GM19452 (cell line): Measurements from ENCODE around the gene CAVIN3.

Source experiments
- ATAC-seq: cut with Tn5 transposase; IDR thresholded peaks from one replicate; pipeline ENCODE4 v1.9.1; 2021; ENCODE audit not compliant: unreplicated experiment

CAVIN3 gene

GRCh38 chr11:6320411-6321155 is at the start of gene CAVIN3:
Gene CAVIN3, minus strand, starts transcription at chr11:6320501. Its CDS starts 25 bp downstream, at chr11:6320476.
- ATAC-seq, result peak; percentile 48

GRCh38 chr11:6365659-6366058 is 45.4 kb upstream of the CAVIN3 start:
- no peak for ATAC-seq

DNA sequence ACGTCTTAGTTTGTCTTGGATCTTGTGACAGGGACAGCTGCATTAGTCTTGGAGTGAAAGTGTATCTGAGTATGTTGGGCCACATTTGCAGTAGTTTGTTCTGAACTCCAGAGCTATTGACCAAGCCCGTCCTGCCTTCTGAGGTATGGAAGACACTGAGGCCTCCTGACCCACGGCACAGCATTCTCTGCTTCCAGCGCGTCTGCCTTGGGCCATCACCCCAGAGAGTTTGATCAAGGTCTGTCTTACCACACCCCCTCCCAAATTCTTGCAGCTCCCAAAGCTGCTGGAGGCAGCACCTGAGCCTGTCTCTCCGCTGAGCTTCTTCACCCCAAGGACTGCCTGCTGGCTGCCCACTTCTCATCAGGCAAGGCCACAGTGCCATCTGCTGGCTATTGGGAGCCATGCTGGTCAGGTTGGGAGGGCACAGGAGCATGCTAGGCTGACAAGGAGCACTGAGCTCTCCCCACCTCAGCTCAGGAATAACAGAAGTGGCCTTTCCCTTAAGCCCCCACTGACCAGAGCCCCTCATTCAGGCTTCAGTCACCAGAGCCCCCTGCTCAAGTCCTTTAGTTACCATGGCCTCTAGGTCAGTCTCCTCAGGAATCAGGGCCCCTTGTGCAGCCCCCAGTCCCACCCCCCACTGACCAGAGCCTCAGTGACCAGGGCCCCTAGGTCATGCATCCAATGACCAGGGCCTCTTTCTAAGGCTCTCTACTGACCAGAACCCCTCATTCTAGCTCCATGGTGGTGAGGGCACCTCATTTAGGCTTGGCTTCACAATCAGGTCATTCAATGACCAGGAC is 42.8 kb upstream of the CAVIN3 start:
- ATAC-seq, result no peak

- no peak for ATAC-seq
Measured at GRCh38 chr11:6362185-6362872, 42.0 kb upstream of the CAVIN3 start.

DNA sequence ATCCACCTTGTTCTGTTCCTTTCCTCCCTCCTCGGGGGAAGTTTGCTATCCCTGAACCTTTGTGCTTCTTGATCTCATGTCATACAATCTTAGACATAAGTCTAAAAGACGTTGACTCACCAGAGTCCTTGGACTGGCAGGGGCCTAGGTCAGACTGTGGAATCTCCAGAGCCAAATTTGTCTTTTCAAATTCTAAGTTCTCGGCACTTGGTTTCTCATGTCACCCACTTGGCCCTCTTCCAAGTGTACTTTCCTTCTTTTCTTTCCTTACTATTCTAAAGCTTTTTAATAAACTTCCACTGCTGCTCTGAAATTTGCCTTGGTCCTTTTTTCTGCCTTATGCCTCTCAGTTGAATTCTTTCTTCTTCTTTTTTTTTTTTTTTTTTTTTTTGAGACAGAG is 39.9 kb upstream of the CAVIN3 start:
- ATAC-seq, result no peak

DNA sequence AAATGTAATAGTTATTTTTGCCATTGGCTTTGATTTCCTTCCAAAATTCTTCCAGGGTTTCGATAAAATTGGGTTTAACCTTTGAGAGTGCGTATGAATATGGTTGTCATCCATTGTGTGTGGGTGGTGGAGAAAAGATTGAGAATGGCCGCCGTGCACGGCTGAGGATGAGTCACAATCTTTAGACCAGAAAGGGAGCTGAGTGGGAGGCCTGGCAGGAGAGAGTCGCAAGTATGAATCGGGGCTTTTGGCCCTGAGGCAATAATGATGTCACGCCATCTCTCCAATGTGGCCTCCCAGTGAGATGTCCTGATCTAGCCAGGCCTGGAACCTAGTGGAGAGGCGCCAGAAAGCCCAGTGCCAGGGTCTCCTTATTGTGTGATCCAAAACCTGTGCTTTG is 36.9 kb upstream of the CAVIN3 start:
- no peak for ATAC-seq

- no peak for ATAC-seq
Measured at GRCh38 chr11:6356503-6357055, 36.3 kb upstream of the CAVIN3 start.

DNA sequence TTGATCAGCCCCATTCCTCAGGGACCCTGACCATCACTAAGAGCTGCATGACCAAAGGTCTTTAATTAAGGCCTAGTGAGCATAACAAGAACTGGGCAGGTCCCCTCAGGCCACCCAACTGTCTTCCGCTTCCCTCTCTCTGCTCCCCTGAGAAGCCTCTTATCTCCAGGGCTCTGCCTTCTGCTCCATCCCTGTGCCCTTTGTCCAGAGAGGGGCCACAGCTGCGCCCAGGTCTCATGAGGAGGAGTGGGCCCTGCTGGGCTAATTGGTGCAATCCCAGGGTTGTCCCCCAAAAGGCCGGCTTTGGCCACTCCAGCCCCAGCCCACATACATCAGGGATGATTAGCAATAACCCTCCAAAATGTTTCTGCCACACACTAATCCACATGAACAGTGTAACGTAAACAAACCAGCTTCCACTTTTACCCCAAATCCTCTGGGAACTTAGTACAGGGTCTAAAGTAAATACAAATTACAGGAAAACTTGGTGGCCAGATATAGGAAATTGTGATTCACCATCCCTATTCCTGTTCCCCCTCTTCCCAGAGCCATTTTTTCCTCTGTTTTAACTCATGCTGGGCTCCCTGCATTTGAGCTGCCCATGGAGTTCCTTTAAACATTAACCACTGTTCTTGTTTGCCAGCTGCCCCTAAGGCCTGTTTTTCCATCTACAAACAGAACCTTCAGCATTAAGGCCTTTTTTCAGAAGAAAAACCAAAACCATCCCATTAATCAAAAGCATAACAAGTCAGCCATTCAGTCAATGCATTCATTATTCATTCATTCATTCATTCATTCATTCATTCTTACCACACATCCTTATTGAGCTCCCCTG is 34.6 kb upstream of the CAVIN3 start:
- no peak for ATAC-seq

GRCh38 chr11:6353367-6353987 is 33.2 kb upstream of the CAVIN3 start:
- peak; percentile 76 for ATAC-seq

- ATAC-seq, result no peak
Measured at GRCh38 chr11:6351782-6352382, 31.6 kb upstream of the CAVIN3 start.

DNA sequence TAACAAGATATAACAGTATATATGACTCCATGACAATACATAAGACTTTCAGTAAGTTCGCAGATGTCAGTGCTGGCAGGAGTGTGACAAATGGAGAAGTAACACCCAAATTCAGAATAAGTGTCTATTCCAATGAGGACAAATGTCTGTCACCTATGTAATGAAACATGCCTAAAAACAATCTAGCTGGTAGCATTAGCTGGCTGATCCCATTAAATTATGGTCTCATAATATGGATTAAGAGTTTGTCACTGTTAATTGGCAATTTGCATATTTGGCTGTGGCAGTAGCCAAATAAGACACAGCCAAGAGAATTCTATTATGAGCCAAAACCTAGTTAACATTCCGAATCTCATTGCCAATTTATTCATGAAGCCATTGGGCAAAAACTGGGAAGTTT is 30.2 kb upstream of the CAVIN3 start:
- no peak for ATAC-seq

DNA sequence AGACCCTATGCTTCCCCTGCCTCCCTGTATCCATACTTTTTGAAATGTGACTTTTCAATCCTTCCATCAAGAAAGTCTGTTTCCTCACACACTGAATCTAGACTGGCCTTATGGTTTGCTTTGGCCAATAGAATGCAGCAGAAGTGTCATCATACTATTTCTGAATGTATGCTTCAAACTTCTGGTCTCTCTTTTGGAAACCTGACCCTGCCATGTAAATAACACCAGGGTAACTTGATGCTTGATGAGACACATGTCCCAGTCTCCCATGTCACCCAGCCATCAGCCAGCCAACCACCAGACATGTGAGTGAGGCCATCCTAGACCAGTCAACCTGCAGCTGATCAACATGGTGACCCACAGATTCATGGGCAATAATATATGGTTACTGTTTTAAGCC is 29.7 kb upstream of the CAVIN3 start:
- no peak for ATAC-seq

DNA sequence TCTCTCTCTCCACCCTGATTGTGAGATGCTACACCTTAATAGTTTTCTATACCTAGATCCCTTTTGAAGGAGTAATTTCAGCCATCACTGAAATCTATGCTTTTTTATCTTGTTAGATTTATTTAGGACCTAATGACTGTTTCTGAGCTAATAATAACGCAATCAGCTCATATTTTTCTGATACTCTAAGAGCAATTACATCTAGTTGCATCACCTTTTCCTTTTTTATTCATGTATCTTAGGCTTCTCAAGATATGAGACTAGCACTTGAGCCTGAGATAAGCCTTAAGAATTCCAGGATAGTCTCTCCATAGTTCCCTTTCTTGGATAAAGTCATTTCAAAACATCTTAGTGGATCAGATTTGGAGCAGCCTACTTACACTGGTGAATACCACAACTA is 25.1 kb upstream of the CAVIN3 start:
- ATAC-seq, result no peak

GRCh38 chr11:6336293-6336692 is 16.0 kb upstream of the CAVIN3 start:
- ATAC-seq, result no peak

- ATAC-seq, result no peak
Measured at GRCh38 chr11:6334806-6335205, 14.5 kb upstream of the CAVIN3 start.

DNA sequence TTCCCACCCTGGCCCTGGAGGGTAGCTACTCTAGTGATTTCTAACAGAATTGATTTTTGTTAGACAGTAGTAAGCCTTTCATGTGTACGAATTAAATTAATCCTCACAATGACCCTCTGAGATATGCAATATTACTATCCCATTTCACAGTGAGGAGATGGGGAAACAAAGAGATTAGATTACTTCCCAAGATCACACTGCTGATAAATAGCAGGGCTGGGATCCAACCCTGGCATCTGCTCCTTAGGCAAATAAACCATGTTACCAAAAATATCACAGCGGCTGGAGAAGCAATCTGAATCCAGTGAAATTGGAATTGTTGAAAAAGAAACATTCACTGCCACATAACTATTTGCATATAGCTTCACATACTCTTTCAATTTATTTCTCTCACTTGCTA is 12.8 kb upstream of the CAVIN3 start:
- no peak for ATAC-seq

DNA sequence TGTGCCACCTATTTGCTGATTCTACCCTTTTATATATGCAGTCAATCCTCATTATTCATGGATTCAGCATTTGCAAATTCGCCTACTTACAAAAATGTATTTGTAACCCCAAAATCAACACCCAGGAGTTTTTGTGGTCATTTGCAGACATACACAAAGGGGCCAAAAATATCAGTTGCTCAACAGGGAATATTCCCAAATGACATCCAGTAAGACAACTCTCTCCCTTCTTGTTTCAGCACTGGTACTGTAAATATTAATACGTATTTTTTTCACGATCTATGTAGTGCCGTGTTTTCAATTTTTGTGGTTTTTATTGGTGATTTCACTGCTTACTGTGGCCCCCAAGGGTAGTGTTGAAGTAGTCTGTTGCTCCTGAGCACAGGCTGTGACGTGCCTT is 11.8 kb upstream of the CAVIN3 start:
- no peak for ATAC-seq

DNA sequence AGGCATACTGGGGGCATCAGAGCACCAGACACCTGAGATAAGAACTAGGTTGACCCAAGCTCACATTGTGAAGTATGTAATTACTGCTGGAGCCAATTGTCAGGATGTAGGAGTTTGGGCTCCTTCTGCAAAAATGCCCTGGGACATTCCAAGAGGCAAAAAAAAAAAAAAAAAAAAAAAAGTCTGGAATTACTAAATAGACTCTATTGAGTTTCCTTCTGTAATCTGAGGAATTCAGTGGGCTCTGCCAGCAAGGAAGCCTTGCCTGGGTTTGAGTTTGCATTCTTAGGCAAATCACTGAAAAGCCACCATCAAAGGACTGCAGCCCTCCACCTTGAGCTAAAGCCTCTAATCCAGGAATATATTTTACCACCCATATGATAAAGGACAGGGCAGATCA is 8.0 kb upstream of the CAVIN3 start:
- no peak for ATAC-seq

- no peak for ATAC-seq
Measured at GRCh38 chr11:6327806-6328205, 7.5 kb upstream of the CAVIN3 start.

GRCh38 chr11:6326985-6327384 is 6.7 kb upstream of the CAVIN3 start:
- no peak for ATAC-seq
